Measurements from ENCODE around the gene COMT. TPM values are rescaled to one million over a fixed set of nuclear protein-coding genes. Genes with fewer than 3 reads are reported as not detected.

Gene COMT
- total and polyA plus RNA-seq, 9 of the 15 experiments (the other 6 are each of a cell fraction or from before 2014, with no cell fraction given): 12.5 to 351 (median 155) TPM

DNA sequence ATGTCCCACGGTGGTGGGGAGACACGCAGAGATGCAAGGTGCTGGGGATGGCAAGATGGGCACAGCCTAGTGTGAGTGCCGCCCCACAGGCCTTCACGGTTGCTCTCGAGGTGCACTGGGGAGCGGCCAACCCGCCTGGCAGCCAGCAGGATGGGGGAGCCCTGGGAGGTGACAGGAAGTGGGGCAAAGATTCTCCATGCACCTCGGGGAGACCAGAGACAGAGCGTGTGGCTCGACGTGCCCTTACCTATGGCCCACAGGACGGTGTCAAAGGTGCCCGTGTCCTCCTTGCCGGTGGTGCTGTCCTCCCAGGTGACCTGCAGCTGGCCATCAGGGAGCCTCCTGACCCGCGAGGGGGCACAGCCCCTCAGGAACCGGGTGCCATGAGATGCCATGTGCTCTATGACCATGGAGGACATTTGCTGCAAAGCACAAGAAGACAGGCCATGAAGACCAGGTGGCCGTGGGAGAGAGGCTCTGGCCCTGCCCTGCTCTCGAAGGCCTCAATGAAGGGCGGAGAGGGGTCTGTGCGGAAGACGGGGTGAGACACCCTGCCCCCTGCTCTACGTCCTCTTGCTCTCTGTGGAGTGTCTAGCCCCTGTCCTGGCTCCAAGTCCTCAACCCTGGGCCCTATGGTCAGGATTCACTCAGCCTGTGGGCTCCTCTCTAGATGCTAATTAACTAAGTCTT, 46.3 kb upstream of the COMT start:
- Histone ChIP-seq H3K79me2 (ENCODE audit: control insufficient read depth, insufficient read depth, low read length) (no peaks in the 10 kb centered on the region), H3K9ac (ENCODE audit: insufficient read depth in 1 of 2, low read depth in 2 of 2, low read length in 2 of 2) (peak overlapping the region in 1 of 2 experiments; percentile 12; a peak in 1 of 4 replicates), H3K9me3 (replicated peaks; ENCODE audit: control insufficient read depth, insufficient read depth, low read depth, low read length) (no peaks in the 10 kb centered on the region), H3K27me3 (ENCODE audit: control insufficient read depth in 2 of 2, insufficient read depth in 2 of 2, low read length in 2 of 2) (no peaks in the 10 kb centered on the region), H2AFZ (ENCODE audit: low read depth, low read length) (no peak overlapping the region), H3K36me3 (ENCODE audit: control insufficient read depth, insufficient read depth, low read length) (peaks cover 22% of the 10 kb centered on the region; the same call in 1 of the 3 replicates), H3K4me2 (ENCODE audit: insufficient read depth, low read length) (no peak overlapping the region), H3K27ac (ENCODE audit: extremely low read depth, low read depth, low read length) (no peak overlapping the region), H4K20me1 (replicated peaks; ENCODE audit: control insufficient read depth, insufficient read depth, low read length) (peaks cover 33% of the 10 kb centered on the region), H3K9me1 (ENCODE audit: control insufficient read depth, insufficient read depth, low read length) (peaks cover 12% of the 10 kb centered on the region), H3K4me3 (no peak overlapping the region), H3K4me1 (replicated peaks in 1 of 2; ENCODE audit: control insufficient read depth in 2 of 2, insufficient read depth in 2 of 2, low read length in 2 of 2) (peaks cover 24 to 61% of the 10 kb centered on the region in 2 experiments)
- CTCF ChIA-PET (ENCODE audit: low intra/inter-chr PET ratio): no interaction called here
- intact Hi-C loops (cut with micrococcal nuclease): no loop called here
- in situ Hi-C loops (cut with MboI): no loop called here
- no TSS peak for BruUV-seq (replicated peaks)
- WGBS (ENCODE audit: insufficient coverage, low coverage, missing lambda C conversion rate): 80% methylated on average over 23 of the region's 23 CpGs
- POLR2A ChIA-PET: interaction anchor here (0.6 to 11.2 kb wide), 5 partner anchors 6 to 118 kb away, joined by 3 to 141 read pairs (median 3); no protein-coding TSS in a partner anchor
- no peak for DNase-seq (ENCODE audit: extremely low read depth in 1 of 4, low spot score in 3 of 4)
- no peak for ATAC-seq
- FAIRE-seq: no peak
- TF ChIP-seq KAT7 (CRISPR knock-in tag; IDR thresholded peaks at IDR 0.05; ENCODE audit: borderline replicate concordance): no peak
- TF ChIP-seq TAF15 (IDR thresholded peaks at IDR 0.05; ENCODE audit: low read depth, low read length): 0 out of 2 replicates have a peak, but pooled peaks have one; percentile 65
- TF ChIP-seq MTF1 (CRISPR knock-in tag; IDR thresholded peaks at IDR 0.05; ENCODE audit: borderline replicate concordance): no peak
- no peak for TF ChIP-seq RBM25 (IDR thresholded peaks at IDR 0.05; ENCODE audit: low read depth, low read length, severe bottlenecking)
- no peak for TF ChIP-seq ZNF224 (CRISPR knock-in tag; IDR thresholded peaks at IDR 0.05)
- no peak for TF ChIP-seq BCL6 (CRISPR knock-in tag; IDR thresholded peaks at IDR 0.05)
- TF ChIP-seq MAFK (IDR thresholded peaks at IDR 0.05; ENCODE audit: low read length): no peak
- peak; percentile 73 for TF ChIP-seq SETDB1 (IDR thresholded peaks at IDR 0.05; ENCODE audit: low read length)
- TF ChIP-seq, protein P1, sequence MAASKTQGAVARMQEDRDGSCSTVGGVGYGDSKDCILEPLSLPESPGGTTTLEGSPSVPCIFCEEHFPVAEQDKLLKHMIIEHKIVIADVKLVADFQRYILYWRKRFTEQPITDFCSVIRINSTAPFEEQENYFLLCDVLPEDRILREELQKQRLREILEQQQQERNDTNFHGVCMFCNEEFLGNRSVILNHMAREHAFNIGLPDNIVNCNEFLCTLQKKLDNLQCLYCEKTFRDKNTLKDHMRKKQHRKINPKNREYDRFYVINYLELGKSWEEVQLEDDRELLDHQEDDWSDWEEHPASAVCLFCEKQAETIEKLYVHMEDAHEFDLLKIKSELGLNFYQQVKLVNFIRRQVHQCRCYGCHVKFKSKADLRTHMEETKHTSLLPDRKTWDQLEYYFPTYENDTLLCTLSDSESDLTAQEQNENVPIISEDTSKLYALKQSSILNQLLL (CRISPR knock-in tag; IDR thresholded peaks at IDR 0.05; ENCODE audit: borderline replicate concordance): 0 out of 2 replicates have a peak, but pooled peaks have one; percentile 28
- TF ChIP-seq NCOA1 (IDR thresholded peaks at IDR 0.05; ENCODE audit: low read depth): no peak
- no peak for TF ChIP-seq MYC (IDR thresholded peaks at IDR 0.05; ENCODE audit: low read depth, low read length)
- 0 out of 2 replicates have a peak, but pooled peaks have one; percentile 34 for TF ChIP-seq MYC (CRISPR knock-in tag; IDR thresholded peaks at IDR 0.05; ENCODE audit: borderline replicate concordance, low read depth)
- TF ChIP-seq FOSL1 (tag; conservative IDR thresholded peaks at IDR 0.05): no peak
- 0 out of 2 replicates have a peak, but pooled peaks have one; percentile 83 for TF ChIP-seq RBM14 (IDR thresholded peaks at IDR 0.05; ENCODE audit: borderline replicate concordance, insufficient read depth, low read depth, low read length)
- no peak for TF ChIP-seq RB1 (IDR thresholded peaks at IDR 0.05; ENCODE audit: low read depth)
- TF ChIP-seq ELF1 (tag; IDR thresholded peaks at IDR 0.05): no peak
- TF ChIP-seq POLR2G (IDR thresholded peaks at IDR 0.05; ENCODE audit: low read depth, low read length): peak; percentile 57
- peak; percentile 65 for TF ChIP-seq WHSC1 (IDR thresholded peaks at IDR 0.05; ENCODE audit: low read length)
- TF ChIP-seq RBBP5 (IDR thresholded peaks at IDR 0.05; ENCODE audit: borderline replicate concordance, insufficient read depth, low read length, poor library complexity, severe bottlenecking): peak; percentile 44
- peak; percentile 59; the same call in 1 of the 2 replicates for TF ChIP-seq ZNF764 (CRISPR knock-in tag; IDR thresholded peaks at IDR 0.05; ENCODE audit: low read depth)
- no peak for TF ChIP-seq EHMT2 (IDR thresholded peaks at IDR 0.05)
- TF ChIP-seq FUS (optimal IDR thresholded peaks at IDR 0.05; ENCODE audit: low read depth, low read length): no peak
